GM19025 (cell line): ENCODE measurements around the gene DIP2B.

Source experiments
- ATAC-seq: cut with Tn5 transposase; IDR thresholded peaks from one replicate; pipeline ENCODE4 v1.9.1; 2021; ENCODE audit warnings: mild to moderate bottlenecking, low read depth, moderate library complexity; ENCODE audit not compliant: unreplicated experiment

DIP2B gene

GRCh38 chr12:50606675-50607375, 102.0 kb downstream of the DIP2B start:
- ATAC-seq, result no peak

DNA sequence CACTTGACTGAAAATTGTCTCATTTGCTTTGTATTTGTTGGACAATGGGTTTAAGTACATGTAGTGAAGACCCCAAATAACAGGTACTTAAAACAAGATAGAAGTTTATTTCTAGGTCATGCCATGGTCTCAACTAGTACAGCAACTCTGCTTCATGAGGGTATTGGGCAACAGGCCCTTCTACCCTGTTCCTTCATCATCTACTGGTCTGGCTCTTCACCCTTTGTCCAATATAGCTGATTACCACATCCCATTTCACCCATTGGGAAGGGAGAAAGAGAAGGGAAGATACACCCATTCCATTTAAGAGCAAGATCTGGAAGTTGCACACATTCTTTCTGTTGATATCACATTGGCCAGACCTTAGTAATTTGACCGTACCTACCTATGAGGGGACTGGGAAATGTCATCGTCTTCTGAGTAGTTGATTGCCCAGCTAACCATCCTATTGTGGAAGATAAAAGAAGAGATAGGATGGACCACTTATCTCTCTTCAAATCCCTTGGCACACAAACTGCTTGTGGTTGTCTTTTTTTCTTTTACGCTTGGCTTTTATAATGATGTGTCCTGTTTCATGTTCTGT, 104.6 kb downstream of the DIP2B start:
- no peak for ATAC-seq

- no peak for ATAC-seq
Measured at GRCh38 chr12:50610171-50610570, 105.4 kb downstream of the DIP2B start.

GRCh38 chr12:50611021-50611744, 106.4 kb downstream of the DIP2B start:
- no peak for ATAC-seq

GRCh38 chr12:50612882-50613281, 108.1 kb downstream of the DIP2B start:
- ATAC-seq, result no peak

- no peak for ATAC-seq
Measured at GRCh38 chr12:50613463-50613862, 108.7 kb downstream of the DIP2B start.

GRCh38 chr12:50614167-50614759, 109.5 kb downstream of the DIP2B start:
- no peak for ATAC-seq

- no peak for ATAC-seq
Measured at GRCh38 chr12:50615145-50615906, 110.5 kb downstream of the DIP2B start.

DNA sequence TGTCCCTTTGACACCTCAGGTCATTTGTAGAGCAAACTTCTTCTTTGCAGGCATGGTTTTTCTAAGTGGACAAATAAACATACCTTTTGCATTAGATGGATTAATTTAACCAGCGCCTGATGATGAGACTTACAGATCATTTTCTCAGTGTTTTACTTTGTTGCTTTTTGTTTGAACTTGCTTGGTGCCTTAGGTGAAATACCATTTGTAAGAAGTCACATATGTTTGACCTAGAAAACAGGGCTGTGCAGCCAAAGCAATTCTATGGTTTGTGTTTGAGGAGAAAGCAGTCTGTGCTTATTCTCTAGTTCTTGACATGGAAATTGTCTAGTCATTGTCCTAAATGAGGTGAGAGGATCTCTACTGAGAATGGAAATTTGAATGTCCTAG, 111.1 kb downstream of the DIP2B start:
- ATAC-seq, result no peak

DNA sequence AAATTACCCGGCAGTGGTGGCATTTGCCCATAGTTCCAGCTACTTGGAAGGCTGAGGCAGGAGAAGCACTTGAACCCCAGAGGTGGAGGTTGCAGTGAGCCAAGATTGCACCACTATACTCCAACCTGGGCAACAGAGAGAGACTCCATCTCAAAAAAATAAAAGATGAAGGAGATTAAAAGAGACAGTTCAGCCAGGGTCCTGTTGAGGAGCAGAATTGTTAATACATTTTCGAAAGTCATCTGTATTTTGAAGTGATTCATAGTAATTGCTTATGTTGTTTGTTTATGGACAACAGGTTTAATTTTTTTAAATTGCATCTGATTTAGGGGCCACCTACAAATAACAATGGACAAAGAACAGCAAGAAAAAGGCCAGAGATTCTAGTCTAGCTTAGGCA, 112.9 kb downstream of the DIP2B start:
- no peak for ATAC-seq

DNA sequence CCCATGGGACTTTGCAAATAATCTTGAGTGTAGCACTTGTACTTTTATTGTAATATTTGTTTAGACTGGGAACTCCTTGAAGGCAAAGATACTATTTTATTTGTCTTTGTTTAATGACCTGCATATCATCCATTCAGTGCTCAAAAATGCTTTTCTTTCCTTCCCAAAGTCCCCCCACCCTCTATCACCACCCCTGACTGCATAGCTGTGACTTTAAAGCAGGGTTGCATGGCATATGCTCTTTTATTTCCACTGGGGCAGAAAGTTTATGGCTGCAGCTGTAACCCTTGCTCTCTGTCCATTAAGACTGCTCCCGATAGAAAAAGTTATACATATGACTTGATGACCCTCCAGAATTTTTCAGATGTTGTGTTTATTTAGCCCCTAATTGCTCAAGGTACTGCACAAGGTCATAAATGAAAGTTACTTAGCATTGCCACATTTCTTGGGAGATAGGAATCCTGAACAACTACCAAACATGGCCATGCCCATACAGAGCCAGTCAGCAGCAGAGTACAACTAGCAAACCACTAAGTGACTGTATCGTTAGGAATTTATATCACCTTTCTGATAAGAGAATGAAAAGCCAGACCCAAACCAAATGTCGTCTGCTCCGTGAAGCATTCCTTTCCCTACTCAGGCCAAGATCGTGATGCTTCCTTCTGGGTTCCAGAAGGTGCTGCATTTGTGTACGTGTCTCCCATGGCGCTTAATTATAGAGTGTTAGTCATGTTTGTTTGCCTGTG, 114.3 kb downstream of the DIP2B start:
- no peak for ATAC-seq

DNA sequence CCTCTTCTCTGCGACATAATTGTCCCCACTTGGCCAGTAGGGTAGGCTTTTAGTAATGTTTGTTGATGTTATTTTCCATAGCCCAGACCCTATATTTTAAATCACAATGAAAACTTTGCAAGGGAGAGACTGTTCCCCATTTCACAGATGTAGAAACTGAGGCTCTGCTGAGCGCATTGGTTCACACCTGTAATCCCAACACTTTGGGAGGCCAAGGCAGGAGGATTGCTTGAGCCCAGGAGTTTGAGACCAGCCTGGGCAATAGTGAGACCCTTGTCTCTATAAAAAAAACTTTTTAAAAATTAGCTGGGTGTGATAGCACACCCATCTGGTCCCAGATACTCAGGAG, 114.8 kb downstream of the DIP2B start:
- ATAC-seq, result no peak

DNA sequence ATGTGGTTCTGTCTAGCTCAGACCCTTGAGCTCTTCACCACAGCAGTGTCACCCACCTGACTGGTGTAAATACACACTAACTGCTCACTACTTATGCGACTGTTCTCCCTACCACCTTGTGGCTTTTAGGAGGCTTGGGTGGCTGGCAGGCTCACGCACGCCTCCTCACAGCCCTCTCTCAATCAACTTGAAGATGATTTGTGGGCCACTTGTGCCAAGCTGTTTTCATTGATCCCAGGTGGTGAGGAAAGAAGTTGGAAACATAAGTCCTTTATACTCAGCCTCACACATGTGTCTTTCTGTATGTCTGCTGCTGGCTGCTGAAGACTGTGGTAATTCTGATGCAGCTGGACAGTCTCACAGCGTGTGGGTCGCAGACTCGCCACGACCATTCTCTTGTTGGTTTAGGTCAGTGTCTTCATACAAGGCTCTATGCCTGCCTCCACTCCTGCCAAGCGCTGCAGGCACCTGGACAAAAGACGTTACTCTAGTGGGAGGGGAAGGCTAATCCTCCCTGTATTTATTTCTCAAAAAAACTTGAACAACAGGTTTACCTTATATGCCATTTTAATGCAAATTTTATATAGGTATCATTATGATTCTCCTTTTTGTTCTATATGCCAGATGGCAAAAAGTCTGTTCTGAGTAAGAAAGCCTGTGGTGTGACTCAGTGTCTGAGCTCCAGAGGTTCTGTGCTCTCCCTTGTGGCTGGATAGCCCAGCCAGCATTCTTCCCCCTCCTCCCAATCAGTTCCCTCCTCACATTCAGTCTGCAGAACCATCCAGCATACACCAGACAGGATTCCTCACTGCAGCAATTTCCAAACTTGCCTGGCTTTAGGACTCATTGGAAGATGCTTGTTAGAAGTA, 115.6 kb downstream of the DIP2B start:
- ATAC-seq, result no peak

GRCh38 chr12:50620978-50621360, 116.2 kb downstream of the DIP2B start:
- ATAC-seq, result no peak

DNA sequence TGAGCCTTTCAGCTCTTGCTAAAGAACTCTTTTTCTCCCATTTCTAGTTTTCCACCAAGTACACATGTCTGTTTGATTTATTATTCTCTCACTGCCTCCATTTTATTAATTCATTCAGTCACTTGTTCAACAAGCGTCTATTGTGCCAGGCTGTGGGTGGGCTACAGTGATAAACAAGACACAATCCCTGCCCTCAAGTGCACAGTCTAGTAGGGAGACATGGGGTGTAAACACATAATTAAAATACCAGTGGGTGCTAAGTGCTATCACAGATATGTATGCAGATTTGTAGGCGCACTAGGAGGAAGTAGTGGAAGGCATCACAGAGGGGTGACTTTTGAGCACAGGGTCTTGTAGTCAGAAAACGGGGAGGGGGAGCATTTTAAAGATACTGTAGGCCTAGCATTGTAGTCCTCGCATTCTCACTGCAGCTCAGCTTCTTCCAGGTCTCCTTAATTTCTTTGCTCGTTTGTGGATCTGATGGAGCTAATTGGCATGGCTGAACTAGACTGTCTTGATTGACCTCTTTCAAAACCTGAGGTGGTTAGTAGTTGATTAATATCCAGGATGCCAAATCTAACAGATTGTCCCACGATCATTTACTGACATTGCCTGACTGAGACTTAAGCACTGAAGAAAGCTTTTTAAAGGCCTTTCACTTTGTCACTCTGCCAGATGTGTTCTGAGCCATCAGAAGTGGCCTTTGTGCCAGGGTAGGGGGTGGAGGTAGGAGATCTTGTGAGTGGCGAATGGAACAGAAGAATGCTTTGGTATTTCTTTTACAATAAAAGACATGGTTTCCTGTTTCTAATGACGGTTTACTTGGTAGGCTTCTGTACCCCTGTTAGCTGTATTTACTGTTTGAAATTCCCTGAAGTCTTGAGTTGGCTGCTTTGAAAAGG, 116.9 kb downstream of the DIP2B start:
- no peak for ATAC-seq

- no peak for ATAC-seq
Measured at GRCh38 chr12:50625029-50625925, 120.5 kb downstream of the DIP2B start.

DNA sequence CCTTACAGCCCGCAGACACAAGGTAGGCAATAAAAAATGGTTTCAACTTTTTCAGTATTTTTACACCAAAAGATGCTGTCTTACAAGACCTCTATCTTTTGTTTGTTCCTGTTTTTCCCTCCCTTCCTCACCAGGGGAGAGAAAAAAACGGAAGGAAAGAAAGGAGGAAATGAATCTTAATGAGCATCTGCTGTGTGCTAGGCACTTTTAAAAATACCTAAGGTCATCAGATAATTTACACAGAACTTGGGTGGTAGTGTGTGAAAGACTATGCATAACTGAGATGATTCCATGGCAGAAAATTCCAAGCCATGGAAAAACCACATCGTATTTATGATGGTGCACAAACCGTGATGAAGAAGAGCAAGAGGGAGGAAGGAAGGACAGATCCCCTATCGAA, 121.2 kb downstream of the DIP2B start:
- no peak for ATAC-seq
